C4-2B (cell line): ENCODE data around the gene SLC9A5.

ENCODE experiments used
- H3K27ac ChIP-seq: fragments of 450-650 bp; 2 replicates; pipeline ENCODE4 v1.5.1; 2017
- ZFX ChIP-seq: fragments of 450-650 bp; IDR thresholded peaks from 2 replicates; pipeline ENCODE4 v1.6.1; 2017
- TF ChIP-seq, protein P1 (sequence below): fragments of 450-650 bp; conservative IDR thresholded peaks from 2 replicates; pipeline ENCODE4 v1.5.1; 2017; ENCODE audit warnings: mild to moderate bottlenecking

Gene SLC9A5

DNA sequence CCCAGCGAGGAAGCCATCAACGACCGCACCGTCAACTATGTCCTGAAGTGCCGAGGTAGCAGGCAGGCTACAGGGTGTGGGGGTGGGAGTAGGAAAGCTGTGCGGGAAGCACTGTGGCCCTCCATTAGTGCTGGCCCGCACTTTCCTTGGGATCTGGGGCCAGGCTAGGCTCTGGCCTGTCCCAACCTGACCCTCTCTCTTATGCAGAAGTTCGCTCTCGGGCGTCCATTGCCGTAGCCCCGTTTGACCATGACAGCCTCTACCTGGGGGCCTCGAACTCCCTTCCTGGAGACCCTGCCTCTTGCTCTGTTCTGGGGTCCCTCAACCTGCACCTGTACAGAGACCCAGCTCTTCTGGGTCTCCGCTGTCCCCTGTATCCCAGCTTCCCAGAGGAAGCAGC, 39.2 kb downstream of the SLC9A5 start:
- TF ChIP-seq, protein P1, sequence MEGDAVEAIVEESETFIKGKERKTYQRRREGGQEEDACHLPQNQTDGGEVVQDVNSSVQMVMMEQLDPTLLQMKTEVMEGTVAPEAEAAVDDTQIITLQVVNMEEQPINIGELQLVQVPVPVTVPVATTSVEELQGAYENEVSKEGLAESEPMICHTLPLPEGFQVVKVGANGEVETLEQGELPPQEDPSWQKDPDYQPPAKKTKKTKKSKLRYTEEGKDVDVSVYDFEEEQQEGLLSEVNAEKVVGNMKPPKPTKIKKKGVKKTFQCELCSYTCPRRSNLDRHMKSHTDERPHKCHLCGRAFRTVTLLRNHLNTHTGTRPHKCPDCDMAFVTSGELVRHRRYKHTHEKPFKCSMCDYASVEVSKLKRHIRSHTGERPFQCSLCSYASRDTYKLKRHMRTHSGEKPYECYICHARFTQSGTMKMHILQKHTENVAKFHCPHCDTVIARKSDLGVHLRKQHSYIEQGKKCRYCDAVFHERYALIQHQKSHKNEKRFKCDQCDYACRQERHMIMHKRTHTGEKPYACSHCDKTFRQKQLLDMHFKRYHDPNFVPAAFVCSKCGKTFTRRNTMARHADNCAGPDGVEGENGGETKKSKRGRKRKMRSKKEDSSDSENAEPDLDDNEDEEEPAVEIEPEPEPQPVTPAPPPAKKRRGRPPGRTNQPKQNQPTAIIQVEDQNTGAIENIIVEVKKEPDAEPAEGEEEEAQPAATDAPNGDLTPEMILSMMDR: no peak
- TF ChIP-seq ZFX: no peak

GRCh38 chr16:67291461-67291860, 42.7 kb downstream of the SLC9A5 start:
- TF ChIP-seq, protein P1: no peak
- TF ChIP-seq ZFX: no peak
- no peak overlapping the region for H3K27ac ChIP-seq

More for the DNA sequence above, 39.2 kb downstream of the SLC9A5 start:
- no peak overlapping the region for H3K27ac ChIP-seq

GRCh38 chr16:67294171-67294757, 45.5 kb downstream of the SLC9A5 start:
- H3K27ac ChIP-seq: no peak overlapping the region
- TF ChIP-seq, protein P1: no peak
- no peak for TF ChIP-seq ZFX

DNA sequence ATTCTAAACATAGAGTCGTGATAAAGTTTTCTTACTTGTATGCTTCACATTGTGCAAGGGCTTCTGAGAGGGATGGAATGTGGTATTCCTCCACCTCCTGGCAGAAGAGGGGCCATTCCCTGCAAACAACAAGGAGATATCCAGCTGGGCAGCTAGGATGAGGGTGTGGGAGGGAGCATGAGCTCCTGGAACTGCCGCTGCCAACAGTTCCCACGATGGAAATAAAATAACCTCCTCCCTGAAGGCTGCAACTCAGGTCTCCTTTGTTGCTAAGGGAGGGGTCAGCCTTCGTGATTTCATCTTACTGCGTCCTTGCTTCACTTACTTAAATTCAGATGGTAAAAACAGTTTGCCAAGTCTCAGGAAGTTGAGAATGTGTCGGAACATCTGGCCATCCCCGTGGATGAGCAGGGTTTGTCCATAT, 46.2 kb downstream of the SLC9A5 start:
- TF ChIP-seq, protein P1: no peak
- TF ChIP-seq ZFX: no peak
- H3K27ac ChIP-seq: no peak overlapping the region

DNA sequence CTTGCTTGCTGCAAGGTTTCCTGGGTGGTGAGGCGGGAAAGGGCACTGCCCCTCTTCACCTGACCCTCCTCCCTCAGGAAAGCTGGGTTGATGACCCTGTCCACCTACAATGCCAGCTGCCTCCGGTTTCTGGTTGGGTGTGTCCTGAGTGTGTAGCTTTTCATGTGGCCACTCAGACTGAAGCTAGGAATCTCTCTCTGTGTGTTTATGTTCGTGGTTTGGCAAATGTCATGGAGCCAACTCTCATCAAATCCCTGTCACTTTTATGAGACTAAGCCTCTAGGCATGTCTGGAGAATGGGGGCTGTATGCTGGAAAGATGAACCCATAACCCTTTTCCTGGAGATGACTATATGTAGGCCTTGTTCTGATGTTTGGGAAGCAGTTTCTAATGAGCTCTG, 47.6 kb downstream of the SLC9A5 start:
- H3K27ac ChIP-seq: no peak overlapping the region
- no peak for TF ChIP-seq ZFX
- TF ChIP-seq, protein P1: no peak

DNA sequence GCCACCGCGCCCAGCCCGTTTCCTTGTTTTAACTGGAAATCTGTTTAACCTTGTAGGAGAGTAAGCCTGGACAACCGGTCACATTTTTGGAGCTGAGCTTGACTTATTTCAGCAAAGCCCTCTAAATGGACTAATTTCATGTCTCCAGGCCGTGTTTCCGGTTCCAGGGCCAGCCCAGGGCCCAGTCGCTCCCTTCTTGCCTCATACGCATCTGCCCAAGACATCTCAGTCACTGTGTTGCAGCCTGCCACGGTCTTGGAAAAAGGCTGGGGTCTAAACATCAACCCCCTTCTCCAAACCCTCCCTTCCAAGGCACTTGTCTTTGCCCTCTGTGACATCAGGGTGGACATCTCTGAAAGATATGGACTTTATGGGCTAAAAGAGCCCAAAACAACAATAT, 49.5 kb downstream of the SLC9A5 start:
- no peak overlapping the region for H3K27ac ChIP-seq
- TF ChIP-seq, protein P1: no peak
- TF ChIP-seq ZFX: no peak

DNA sequence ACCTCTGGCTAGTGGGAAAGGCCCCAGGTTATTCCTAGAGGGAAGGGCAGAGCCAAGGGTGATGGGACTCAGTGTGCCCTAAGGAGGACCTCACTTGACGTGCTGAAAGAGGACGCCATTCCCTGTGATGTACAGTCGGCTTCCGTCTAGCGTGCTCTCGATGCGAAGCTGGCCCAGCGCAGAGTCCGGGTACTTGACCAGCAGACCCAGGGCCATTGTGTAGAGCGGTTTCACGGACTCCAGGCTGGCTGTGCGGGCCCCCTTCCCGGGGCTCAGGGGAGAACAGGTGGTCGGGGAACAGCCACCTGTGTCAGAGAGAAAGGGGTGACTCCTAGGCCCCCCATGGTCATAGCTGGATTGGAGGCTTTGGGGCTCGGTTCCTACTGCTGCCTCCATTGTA, 50.5 kb downstream of the SLC9A5 start:
- no peak for TF ChIP-seq ZFX
- TF ChIP-seq, protein P1: no peak
- H3K27ac ChIP-seq: no peak overlapping the region
